Measurements from ENCODE around the gene IPO9.

DNA sequence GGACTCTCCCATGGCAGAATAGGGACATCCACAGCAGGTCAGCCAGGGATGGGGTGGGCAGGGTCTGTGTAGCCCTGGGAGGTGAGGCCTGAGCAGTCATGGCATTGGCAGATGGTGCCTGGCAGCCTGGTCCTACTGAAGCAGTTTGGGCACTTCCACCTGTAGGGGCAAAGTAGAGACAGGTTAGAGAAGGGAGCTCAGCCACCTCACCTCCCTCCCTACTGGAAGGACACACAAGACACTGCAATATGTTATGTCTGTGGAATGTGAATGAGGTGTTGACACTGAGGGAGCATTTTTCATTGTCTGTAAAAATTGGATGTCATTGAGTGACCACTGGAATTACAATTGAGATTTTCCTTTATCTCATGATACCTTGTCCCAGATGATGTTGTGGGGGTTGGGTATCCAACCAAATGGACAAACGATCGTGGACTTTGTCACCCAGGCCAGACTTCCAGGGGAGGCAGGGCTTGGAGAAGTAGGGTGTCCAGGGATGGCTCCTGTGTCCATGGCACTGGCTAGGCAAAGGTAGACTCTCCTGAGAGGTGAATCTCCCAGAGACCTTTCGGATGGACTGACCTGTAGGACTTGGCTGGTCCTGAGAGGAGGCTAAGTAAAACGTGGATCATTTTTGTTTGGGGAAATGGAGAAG lies 69.4 kb downstream of the IPO9 start:
- TF ChIP-seq ISL1 (CRISPR knock-in tag; IDR thresholded peaks at IDR 0.05) (no peak), ESRRG (CRISPR knock-in tag; IDR thresholded peaks at IDR 0.05) (no peak), ARNTL (CRISPR knock-in tag; IDR thresholded peaks at IDR 0.05; ENCODE audit: borderline replicate concordance, low read depth) (no peak)
